AG08395 (cell line): Measurements from ENCODE around the gene TDRD9.

ENCODE experiments used
- DNase-seq: peaks from one replicate; pipeline ENCODE4 v3.0.0; 2012; ENCODE audit warnings: mixed read lengths, low spot score

TDRD9 gene

DNA sequence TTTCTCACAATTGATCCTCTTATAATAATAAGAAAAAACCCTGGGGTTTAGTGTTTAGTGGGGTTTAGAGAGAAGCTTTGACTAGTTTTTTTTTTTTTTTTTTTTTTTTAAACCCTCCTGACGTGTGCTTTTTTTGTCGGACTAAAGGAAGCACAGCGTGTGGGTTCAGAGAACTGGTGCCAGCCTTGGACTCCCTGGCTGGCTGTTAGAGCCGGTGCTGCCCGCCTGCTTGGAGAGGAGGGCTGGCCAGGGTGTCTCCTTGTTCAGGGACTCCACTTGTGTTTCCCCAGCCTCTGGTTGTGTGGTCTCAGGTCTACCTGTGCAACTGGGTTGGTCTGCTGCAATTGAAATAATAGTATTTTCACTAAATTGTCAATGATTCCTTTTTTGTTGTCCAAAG, 103.1 kb downstream of the TDRD9 start:
- DNase-seq: no peak

DNA sequence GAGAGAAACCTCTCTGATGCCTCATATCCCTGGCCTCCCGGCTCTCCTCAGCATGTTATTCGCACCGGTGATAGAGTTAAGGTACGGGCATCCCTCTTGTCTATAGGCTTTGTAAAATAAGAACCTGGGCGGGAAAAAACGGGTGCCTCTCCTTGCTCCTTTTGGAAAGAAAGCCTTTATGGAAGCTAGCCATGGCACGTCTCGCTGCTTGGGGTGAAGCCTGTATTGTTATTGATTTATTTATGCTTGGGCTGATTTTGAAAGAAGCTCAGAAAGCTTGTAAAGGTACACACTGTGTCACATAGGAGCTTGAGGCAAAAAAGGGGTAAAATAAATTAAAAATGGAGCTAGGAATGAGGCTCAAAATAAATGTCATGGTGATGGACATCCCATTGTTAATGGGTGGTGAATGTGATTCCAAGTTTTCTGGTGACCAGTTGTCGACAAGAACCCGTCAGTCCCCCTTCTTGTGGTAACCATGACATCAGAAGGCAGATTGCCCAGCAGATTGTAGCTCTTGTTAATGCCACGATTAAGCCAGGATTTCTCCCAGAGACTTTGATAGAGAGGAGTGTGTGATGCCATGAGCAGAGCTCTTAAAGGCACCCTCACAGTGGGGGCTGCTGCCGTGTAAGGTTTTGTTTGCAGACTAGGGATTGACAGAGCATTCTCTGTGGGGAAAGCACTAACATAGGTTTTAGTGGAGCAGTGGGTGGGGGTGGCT, 106.9 kb downstream of the TDRD9 start:
- no peak for DNase-seq

DNA sequence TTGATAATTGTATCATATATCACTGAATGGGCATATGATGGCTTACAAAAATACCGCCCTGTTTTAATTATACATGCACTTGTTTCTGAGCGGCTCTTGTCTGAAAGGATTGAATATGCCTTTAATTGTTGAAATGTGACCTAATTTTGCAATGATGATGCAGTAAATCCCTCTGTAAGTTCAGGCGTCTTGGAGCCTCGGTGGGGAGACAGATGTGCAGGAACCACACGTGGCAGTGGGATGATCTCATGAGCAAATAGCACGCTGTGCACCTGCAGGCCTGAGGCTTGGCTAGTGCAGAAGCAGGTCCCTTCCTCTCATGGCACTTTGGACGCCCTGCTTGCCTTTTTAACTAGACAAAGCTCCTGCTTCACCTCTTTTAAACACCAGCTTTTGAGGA, 108.0 kb downstream of the TDRD9 start:
- no peak for DNase-seq

DNA sequence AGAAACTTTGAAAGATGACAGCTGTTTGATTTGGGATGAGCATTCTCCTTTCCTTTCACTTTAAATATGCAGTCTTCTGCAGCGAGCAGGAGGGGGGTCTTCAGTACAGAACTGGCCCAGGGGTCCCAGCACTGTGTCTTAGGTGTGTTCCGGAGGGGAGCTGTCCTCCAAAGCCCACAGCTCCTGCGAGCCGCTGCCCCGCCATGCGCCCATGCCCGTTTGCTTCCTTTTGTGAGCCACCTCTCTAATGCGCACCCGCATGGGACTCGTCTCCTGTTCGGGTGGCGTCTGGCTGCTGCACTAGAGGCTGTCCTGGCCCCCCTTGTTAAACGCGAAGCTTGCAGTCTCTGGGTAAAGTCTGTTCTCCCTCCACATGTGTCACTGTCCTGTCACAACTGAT, 108.8 kb downstream of the TDRD9 start:
- DNase-seq: no peak

DNA sequence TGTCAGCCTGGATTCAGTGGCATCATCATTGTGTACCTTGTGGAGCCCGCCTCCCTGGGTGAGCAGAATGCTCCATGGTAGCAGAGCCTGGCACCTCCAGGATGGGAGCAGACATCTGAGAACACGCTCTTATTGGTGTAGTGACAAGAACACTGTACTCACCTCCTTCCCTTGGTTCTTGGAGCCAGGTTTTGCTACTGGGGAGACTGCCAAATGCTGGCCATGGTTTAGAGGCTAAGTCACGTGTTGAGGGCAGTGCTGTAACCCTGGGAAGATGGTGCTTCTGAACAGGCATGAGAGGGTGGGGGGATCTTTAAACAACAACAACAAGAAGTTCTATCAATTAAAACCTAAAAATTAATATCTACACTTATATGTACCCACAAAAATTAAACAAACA, 109.6 kb downstream of the TDRD9 start:
- DNase-seq: no peak

DNA sequence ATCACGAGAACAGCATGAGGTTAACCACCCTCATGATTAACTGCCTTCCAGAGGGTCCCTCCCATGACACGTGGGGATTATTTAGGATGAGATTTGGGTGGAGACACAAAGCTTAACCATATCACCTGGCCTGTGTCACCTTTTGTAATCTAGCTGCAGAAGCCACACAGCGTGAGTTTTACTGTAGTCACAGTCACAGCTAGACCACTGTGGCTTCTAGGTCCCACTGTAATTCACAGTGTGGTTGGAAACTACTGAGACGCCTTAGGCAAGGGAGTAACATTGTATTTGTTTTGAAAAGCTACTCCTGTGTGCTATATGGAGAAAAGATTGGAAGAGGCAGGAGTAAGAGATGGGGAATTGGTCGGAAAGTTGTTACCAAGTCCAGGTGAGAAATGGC, 111.0 kb downstream of the TDRD9 start:
- DNase-seq: no peak

DNA sequence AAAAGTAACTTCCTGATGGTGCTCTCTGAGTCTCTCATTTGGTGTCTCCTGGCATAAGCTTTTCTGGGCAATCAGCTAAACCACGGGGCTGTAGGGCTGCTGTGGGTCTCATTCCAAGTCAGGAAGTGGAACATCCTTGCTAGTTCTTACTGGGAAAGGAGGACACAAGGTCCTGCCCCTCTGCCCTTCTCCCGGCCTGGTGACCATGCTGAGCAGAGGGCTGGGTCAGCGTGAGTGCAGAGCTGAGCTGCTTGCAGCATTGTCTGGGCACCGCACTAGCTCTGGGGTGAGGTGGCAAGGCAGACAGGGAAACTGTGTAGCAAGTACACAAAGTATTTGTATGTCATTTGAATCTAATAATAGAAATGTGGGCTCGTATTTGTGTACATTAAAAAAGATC, 112.3 kb downstream of the TDRD9 start:
- no peak for DNase-seq

DNA sequence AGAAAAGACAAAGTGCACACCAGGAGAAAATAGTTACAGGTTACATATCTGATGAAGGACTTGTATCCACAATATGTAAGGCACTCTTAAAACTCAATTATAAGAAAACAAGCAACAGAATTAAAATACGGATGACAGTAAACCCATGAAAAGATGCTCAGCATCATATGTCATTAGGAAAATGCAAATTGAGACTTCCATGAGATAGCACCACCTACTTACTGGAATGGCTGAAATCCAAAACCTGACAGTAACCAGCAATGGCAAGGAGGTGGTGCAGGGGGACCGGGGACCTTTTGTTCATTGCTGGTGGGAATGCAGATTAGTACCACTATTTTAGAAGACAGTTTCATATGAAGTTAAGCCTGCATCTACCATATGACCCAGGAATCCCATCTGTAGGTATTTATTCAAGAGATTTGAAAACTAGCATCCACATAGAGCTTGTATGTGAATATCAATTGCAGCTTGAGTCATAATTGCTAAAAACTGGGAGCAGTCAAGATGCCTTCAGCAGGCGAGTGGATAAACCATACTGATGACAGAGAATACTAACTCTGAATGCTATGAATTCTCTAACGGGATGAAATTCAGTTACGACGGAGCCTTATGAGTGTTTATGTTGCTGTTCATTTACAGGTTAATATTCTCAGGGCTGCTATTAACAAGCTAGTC, 113.3 kb downstream of the TDRD9 start:
- no peak for DNase-seq

DNA sequence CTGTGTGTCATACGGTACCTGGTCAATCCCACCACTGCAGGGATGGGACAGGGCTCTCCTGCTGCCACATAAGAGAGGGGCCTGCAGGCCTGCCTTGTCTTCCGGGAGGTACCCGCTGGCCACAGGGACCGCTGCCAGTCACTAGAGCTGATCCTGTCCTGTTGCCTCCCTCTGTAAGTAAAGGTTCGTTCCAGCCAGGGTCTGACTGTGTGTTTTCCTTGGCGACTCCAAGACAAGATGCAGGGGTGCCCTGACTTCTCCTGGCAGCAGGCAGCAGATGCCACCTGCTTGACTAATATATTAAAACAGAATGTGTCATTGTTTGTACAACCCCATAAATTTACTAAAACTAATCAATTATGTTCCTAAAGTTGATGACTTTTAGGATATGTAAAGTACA, 115.8 kb downstream of the TDRD9 start:
- DNase-seq: no peak

DNA sequence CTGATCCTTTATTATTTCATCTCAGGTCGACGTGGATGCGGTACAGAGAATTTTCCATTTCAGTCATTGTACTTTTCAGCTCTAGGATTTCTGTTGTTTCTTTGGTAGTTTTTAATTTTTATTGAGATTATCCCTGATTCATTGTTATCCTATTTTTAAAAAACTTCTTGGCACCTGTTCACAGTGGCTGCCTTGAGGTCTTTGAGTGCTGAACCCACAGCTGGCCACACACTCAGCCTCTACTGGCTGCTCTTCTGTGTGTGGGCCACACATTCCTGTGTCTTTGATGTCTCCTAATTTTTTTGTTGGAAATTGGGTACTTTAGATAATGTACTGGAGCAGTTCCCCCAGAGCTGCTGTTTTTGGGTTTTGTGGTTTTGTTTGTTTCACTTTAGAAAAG, 119.5 kb downstream of the TDRD9 start:
- DNase-seq: peak; percentile 1

DNA sequence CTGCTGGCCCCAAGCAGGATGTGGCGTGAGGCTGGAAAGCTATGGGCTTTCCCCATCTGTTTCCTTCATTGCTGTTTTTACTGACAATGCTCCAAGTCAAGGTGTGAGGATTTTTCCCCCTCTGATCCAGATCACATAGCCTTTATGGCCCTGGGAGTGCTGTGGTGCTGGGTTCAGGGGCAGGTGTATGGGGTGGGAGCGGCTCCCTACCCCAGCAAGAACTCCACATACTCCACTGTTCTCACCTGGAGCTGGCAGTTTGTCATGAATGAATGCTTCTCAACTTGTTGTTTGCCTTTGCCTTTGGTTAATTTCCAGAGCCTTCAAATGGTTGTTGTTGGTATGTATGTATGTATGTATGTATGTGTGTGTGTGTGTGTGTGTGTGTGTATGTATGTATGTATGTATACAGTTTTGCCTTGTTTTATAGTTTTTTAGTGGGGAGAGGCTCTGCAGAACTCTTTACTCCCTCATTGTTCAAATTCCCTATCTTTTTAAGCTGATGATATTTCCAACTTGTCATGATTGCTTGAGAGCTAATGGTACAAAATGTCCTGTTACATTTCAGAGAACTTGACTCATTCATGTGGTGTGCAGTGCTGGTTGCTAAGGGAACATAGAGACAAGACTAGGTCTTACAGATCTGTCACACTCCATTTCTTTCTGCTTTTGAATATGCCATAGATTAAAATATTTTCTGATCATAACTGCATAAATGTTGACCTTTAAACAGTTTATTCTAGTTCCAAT, 120.7 kb downstream of the TDRD9 start:
- DNase-seq: peak; percentile 0

DNA sequence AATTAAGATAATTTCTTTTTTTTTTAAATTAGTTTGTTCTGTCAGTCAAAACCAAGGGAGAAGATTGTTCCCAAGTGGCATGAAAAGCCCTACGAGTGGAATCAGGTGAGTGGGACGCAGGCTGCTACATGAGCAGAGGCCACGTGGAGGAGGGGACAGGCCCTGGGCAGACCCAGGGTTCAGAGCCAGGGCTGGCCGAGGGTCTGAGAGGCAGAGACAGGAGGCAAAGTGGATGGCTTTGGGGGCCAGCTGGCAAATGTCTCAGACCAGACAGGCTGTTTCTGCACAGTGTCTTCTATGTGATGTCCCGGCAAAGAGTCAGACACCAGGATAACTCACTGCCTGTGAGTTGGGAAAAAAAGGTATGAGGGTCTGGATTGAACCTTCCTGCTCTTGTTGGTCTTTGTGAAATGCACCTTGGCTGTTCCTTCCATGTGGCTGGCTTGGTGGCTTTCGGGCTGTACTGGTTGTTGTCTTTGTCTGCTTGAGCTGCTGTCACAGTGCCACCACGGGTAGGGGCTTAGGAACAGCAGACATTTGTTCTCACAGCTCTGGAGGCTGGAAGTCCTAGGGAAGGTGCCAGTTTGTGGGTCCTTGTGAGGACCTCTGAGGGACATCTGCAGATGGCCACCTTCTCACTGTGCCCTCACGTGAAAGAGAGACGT, 121.5 kb downstream of the TDRD9 start:
- DNase-seq: no peak

DNA sequence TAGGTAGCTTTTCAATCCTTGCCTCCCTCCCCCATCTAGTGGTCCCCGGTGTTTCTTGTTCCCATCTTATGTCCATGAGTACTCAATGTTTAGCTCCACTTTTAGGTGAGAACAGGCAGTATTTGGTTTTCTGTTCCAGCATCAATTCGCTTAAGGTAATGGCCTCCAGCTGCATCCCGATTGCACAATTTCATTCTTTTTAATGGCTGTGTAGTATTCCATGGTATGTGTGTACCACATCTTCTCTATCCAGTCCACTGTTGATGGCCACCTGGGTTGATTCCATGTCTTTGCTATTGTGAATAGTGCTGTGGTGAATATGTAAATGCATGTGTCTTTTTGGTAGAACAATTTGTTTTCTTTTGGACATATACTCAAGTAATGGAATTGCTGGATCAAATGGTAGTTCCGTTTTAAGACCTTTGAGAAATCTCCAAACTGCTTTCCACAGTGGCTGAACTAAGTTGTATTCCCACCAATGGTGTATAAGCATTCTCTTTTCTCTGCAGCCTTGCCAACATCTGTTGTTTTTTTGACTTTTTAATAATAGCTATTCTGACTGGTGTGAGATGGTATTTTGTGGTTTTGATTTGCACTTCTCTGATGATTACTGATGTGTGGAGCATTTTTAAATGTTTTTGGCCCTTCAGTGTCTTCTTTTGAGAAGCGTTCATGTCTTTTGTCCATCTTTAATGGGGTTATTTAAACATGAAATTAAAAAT, 123.0 kb downstream of the TDRD9 start:
- DNase-seq: no peak

DNA sequence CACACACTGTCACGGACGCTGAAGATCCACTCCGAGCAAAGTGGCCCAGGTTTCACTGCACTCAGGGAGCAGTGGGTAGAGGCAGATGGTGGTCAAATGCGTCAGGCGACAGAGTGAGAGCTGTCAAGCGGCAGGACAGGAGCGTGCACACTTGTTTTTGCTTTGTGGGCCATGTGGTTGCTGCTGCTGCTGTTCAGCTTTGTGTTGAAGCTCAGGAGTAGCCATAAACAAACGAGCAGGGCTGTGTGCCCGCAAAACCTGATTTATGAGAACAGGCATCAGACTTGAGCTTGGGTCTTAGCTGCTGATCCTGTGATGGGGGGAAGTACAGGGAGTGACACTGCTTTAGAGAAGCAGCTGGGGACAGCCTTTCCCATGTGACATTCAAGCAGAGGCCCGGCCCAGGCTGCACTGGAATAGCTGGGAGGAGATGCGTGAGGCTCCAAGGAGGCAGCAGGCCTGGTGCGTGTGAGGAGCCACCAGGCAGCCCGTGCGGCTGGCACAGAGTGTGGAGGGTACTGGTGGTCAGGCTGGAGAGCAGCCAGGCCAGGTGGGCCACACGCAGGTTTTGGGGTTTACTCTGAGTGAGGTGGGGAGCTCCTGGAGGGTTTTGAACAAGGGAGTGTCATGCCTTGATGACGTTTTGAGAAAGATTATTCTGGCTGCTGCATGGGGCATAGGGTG, 126.1 kb downstream of the TDRD9 start:
- no peak for DNase-seq

DNA sequence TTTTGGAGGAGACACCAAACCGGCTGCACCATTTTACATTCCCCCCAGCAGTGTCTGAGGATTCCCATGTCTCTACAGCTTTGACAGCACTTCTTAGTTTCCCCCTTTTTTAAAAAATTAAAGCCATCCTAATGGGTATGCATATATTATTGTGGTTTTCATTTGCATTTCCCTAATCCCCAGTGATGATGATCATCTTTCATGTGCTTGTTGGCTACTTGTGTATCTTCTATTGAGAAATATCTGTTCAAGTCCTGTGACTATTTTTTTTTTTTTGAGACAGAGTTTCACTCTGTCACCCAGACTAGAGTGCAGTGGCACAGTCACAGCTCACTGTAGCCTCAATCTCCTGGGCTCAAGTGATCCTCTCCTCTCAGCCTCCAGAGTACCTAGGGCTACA, 134.0 kb downstream of the TDRD9 start:
- no peak for DNase-seq

DNA sequence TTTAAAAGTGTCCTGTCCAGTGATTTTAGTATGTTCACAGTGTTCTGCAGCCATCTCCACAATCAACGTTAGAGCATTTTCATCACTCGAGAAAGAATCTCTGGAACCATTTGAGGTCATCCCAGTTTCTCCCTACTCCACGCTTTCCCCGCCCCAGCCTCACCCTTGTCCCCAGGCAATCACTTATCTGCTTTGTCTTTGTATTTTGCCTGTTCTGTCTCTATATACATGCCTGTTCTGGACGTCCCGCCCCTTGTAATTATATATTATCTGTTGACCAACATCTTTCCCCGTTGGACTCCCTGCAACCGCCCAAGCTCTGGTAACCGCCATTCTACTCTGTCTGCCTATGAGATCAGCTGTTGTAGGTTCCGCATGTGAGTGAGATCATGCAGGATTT, 135.7 kb downstream of the TDRD9 start:
- DNase-seq: no peak

DNA sequence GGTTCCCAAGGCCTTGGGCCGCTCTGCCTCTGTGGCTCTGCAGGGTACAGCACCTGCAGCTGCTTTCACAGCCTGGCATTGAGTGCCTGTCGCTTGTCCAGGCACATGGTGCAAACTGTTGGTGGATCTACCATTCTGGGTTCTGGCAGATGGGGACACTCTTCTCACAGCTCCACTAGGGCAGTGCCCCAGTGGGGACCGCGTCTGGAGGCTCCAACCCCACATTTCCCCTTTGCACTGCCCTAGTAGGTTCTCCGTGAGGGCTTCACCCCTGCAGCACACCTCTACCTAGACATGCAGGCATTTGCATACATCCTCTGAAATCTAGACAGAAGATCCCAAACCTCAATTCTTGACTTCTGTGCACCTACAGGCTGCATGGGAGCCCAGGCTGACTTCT, 138.0 kb downstream of the TDRD9 start:
- no peak for DNase-seq

DNA sequence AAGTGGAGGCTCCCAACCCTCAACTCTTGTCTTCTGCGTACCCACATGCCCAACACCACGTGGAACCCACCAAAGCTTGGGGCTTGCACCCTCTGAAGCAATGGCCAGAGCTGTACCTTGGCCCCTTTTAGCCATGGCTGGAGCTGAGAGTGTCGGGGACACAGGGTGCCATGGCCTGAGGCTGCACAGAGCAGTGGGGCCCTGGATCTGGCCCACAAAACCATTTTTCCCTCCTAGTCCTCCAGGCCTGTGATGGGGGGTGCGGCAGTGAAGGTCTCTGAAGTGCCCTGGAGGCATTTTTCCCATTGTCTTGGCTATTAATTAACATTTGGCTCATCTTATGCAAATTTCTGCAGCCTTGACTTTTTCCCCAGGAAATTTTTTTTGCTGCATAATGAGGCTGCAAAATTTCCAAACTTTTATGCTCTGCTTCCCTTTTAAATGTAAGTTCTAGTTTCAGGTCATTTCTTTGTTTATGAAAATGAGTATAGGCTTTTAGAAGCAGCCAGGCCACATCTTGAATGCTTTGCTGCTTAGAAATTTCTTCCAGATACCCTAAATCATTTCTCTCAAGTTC, 138.6 kb downstream of the TDRD9 start:
- no peak for DNase-seq

DNA sequence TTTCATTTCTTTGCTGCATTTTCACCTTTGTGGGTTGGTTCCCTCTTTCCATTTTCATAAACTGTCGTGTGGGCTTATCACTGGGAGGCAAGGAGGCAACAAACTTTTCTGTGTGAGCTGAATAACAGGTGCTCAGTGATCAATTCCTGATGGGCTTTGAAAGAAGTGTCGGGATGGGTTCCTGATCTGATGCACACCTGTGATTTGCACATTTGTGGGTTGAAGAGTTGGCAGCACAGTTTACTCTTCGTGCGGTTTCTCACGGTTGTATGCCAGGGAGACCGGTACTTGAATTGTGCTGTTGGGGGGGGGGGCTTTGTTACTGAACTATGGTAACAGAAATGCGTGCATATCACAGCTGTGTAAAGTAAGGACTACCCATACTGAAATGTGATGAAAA, 141.3 kb downstream of the TDRD9 start:
- DNase-seq: no peak

DNA sequence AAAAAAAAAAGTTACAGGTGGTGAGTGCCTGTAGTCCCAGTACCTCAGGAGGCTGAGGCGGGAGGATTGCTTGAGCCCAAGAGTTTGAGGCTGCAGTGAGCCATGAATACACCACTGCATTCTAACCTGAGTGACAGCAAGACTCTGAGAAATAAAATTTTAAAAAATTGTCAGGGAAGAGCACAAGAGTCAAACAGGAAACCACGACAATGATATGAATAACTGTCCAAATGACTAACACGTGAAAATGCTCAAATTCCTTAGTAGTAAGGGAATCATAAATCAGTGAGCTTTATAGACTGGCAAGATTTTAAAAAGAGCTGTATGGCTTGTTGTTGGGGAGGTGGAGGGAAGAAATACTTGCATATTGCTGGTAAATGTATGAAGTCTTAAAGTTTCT, 144.3 kb downstream of the TDRD9 start:
- DNase-seq: no peak

DNA sequence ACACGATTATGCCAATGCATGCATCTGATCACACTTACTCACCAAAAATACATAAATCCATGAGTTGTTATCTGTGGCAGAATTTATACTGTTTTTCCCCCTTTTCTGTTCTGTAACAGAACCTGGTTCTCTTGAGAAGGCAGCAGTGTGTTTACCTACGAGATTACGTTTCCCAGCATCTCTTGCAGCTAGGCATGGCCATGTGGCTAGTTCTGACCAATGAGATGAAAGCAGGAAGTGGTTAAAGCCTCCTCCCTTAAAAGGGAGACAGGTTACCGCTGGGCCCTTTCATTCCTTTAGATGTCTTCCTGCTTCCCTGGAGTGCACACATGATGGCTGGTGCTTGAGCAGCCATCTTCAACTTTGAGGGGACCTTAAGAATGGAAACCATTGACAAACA, 145.5 kb downstream of the TDRD9 start:
- DNase-seq: no peak
